DND-41 (cell line): ENCODE data around the gene VARS1.

Experiments
- CTCF ChIP-seq: IDR thresholded peaks from 2 replicates; pipeline ENCODE4 v1.5.1; 2012; ENCODE audit warnings: borderline replicate concordance, low read length, moderate library complexity, mild to moderate bottlenecking; ENCODE audit not compliant: poor library complexity, severe bottlenecking; ENCODE audit errors: extremely low read depth
- EZH2 ChIP-seq: IDR thresholded peaks from 3 replicates; pipeline ENCODE4 v1.6.1; 2012; ENCODE audit warnings: borderline replicate concordance, low read depth, mild to moderate bottlenecking, moderate library complexity, low read length, inconsistent platforms; ENCODE audit not compliant: severe bottlenecking

GRCh38 chr6:31836047-31836473, 40.5 kb upstream of the VARS1 start:
- TF ChIP-seq CTCF (no peak), EZH2 (no peak)
